Activated CD8-positive, alpha-beta memory T cell treated with anti-CD3 and anti-CD28 coated beads, Interleukin-2, amount 50 U/mL, for 24 hours (primary cell): ENCODE results near the gene NCAPD3.
"Not testable (repeated sequence)": the region's sequence is repeated elsewhere in the genome, so short reads cannot be mapped to it uniquely, and the experiment has no call there.

Source experiments
- DNase-seq: peaks from one replicate; pipeline ENCODE4 v3.0.0-alpha.2; 2020; ENCODE audit errors: extremely low read depth

NCAPD3 gene

GRCh38 chr11:134131628-134132244, 92.0 kb downstream of the NCAPD3 start:
- DNase-seq = no peak

GRCh38 chr11:134126217-134126822, 97.4 kb downstream of the NCAPD3 start:
- DNase-seq = no peak

GRCh38 chr11:134125507-134125906, 98.3 kb downstream of the NCAPD3 start:
- no peak for DNase-seq

- DNase-seq = no peak
These were observed 98.9 kb downstream of the NCAPD3 start for GRCh38 chr11:134124660-134125451.

- no peak for DNase-seq
These were observed 102.7 kb downstream of the NCAPD3 start for GRCh38 chr11:134120921-134121526.

GRCh38 chr11:134120143-134120850, 103.5 kb downstream of the NCAPD3 start:
- DNase-seq = no peak

- no peak for DNase-seq
These were observed 104.7 kb downstream of the NCAPD3 start for GRCh38 chr11:134119094-134119493.

- DNase-seq = no peak
These were observed 105.8 kb downstream of the NCAPD3 start for GRCh38 chr11:134118006-134118405.

- no peak for DNase-seq
These were observed 107.6 kb downstream of the NCAPD3 start for GRCh38 chr11:134116210-134116609.

GRCh38 chr11:134113787-134114186, 110.0 kb downstream of the NCAPD3 start:
- DNase-seq = not testable (repeated sequence)

GRCh38 chr11:134110252-134110815, 113.4 kb downstream of the NCAPD3 start:
- no peak for DNase-seq
